ENCODE measurements around the gene VRK2. TPM values are rescaled to one million over a fixed set of nuclear protein-coding genes. Genes with fewer than 3 reads are reported as not detected.
"Not testable (repeated sequence)": the region's sequence is repeated elsewhere in the genome, so short reads cannot be mapped to it uniquely, and the experiment has no call there.

The VRK2 gene
- total RNA-seq, 2 donors from 2014 or later = 15.3 to 19.8 TPM

- no peak overlapping the region for H3K27ac Mint-ChIP-seq
- no peaks in the 10 kb centered on the region for H3K27me3 Mint-ChIP-seq
- H3K4me1 Mint-ChIP-seq = peaks cover 10% of the 10 kb centered on the region
Measured at GRCh38 chr2:58099096-58099769, 52.6 kb downstream of the VRK2 start.

DNA sequence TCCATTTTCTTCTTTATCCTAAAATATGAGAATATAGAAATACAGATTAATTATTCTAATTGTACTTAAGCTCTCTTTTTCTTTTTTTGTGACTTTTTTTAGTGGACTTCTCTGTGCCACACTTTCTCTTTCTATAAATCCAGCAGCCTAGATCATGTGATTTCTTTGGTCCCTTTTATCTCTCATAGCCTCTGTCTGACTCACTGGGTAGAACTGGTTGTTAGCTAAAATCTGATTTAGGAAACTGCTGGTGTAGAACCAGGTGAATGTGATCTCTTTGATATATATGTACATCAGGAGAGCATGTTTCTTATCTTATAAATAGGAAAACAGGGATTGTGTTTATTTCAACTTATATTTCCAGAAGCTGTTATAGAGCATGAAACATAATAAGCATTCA lies 54.9 kb downstream of the VRK2 start:
- no peaks in the 10 kb centered on the region for H3K9me3 ChIP-seq (ENCODE audit: control insufficient read depth, low read length, poor library complexity, severe bottlenecking)
- no peak for ATAC-seq
- no peak for DNase-seq
- Mint-ChIP-seq H3K4me3 (no peak overlapping the region), H3K36me3 (ENCODE audit: low read depth) (peaks cover 9% of the 10 kb centered on the region), H3K4me1 (peaks cover 10% of the 10 kb centered on the region), H3K27ac (peak overlapping the region; percentile 51), H3K27me3 (no peaks in the 10 kb centered on the region)

More at GRCh38 chr2:58099096-58099769, 52.6 kb downstream of the VRK2 start:
- ATAC-seq = no peak
- DNase-seq = no peak
- Mint-ChIP-seq H3K4me3 (no peak overlapping the region), H3K36me3 (ENCODE audit: low read depth) (peaks cover 9% of the 10 kb centered on the region)
- no peaks in the 10 kb centered on the region for H3K9me3 ChIP-seq (ENCODE audit: control insufficient read depth, low read length, poor library complexity, severe bottlenecking)

DNA sequence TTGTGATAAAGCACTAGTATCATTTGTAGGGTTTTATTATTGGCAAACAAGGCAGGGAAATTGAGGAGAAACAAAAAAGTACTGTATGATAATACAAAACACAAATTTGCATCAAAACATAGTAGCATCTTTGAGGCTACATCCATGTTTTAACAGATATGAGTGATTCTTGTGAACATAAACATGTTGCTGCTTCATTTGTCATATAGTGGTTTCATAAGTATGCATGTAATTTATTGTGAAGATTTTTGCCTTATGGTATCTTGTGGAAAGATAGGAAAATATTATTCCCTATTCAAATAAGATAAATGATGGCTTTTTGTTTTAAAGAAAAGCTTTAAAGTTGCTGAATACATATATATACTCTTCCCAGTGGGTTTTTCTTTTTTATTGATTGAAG lies 60.3 kb downstream of the VRK2 start:
- Mint-ChIP-seq H3K27ac (no peak overlapping the region), H3K36me3 (ENCODE audit: low read depth) (peaks cover 9% of the 10 kb centered on the region), H3K4me1 (peaks cover 8% of the 10 kb centered on the region), H3K4me3 (no peak overlapping the region), H3K27me3 (no peaks in the 10 kb centered on the region)
- no peak for ATAC-seq
- no peaks in the 10 kb centered on the region for H3K9me3 ChIP-seq (ENCODE audit: control insufficient read depth, low read length, poor library complexity, severe bottlenecking)
- DNase-seq = no peak

DNA sequence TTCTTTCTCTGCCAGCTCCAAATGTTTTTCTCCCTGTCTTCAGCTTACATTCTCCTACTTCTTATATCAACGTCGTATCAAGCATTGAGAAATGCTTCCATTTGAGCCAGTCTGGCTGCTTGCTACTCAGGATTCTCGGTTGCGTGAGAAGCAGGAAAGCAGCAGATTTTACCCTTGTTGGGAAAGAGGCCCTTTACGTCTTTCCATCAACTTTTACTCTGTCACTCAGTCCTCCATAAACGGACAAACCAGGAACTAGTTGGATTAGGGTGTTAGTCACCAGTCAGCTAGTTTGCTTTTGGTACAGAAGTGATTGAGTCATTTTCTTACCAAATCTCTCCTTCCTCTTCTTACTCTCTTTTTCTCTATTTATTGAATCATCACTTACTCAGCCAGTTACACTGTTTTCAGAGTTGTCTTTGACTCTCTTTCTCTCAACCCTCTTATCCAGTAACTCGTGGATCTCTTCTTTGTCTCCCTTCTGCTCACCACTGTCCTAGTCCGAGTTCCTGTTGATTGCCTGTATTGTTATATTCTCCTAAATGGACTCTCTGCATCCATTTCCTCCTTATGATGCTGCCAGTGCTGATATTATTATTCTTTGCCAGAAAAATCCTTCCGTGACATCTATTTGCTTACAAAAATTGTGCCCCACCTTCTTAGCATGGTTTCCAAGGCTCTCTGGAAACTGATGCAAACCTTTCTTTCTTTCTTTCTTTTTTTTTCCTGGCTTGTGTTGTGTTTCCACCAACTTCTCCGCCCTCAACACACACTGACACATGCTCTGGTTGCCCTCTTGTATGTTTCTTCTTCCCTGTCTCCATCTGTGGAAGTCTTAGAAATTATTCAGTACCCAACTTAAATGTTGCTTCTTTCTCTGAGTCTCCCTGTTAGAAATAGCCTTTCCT lies 61.5 kb downstream of the VRK2 start:
- no peak overlapping the region for H3K4me3 Mint-ChIP-seq
- DNase-seq = no peak
- H3K36me3 Mint-ChIP-seq (ENCODE audit: low read depth) = peaks cover 7% of the 10 kb centered on the region
- H3K27ac Mint-ChIP-seq = no peak overlapping the region
- peak; percentile 39 for ATAC-seq
- H3K9me3 ChIP-seq (ENCODE audit: control insufficient read depth, low read length, poor library complexity, severe bottlenecking) = no peaks in the 10 kb centered on the region
- no peaks in the 10 kb centered on the region for H3K27me3 Mint-ChIP-seq
- H3K4me1 Mint-ChIP-seq = peaks cover 10% of the 10 kb centered on the region

GRCh38 chr2:58109481-58109880 lies 62.9 kb downstream of the VRK2 start:
- Mint-ChIP-seq H3K27me3 (no peaks in the 10 kb centered on the region), H3K27ac (no peak overlapping the region), H3K4me1 (peaks cover 8% of the 10 kb centered on the region), H3K4me3 (no peak overlapping the region), H3K36me3 (ENCODE audit: low read depth) (peaks cover 5% of the 10 kb centered on the region)
- no peak for ATAC-seq
- DNase-seq = no peak
- H3K9me3 ChIP-seq (ENCODE audit: control insufficient read depth, low read length, poor library complexity, severe bottlenecking) = no peaks in the 10 kb centered on the region

DNA sequence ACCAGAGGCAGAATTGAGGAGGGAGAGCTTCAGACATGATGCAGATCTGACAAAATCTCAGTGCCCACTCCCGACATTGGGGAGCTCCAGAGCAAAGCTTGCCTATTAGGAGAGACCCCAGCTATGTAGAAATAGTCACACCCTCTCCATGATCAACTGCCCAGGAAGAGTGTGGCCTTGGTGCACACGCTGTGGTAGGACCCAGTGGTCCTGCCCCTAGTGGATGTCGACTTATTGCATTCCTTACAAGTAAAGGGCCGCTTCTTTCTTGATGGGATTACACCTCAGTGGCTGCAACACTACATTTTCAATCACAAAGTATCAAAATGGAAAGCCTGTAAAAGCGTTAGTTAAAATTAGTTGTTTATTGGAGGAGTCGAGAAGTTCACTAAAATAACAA lies 64.2 kb downstream of the VRK2 start:
- H3K4me1 Mint-ChIP-seq = peaks cover 12% of the 10 kb centered on the region
- peaks cover 5% of the 10 kb centered on the region for H3K36me3 Mint-ChIP-seq (ENCODE audit: low read depth)
- no peak overlapping the region for H3K4me3 Mint-ChIP-seq
- no peak for ATAC-seq
- no peak overlapping the region for H3K27ac Mint-ChIP-seq
- no peaks in the 10 kb centered on the region for H3K27me3 Mint-ChIP-seq
- no peaks in the 10 kb centered on the region for H3K9me3 ChIP-seq (ENCODE audit: control insufficient read depth, low read length, poor library complexity, severe bottlenecking)
- DNase-seq = no peak

DNA sequence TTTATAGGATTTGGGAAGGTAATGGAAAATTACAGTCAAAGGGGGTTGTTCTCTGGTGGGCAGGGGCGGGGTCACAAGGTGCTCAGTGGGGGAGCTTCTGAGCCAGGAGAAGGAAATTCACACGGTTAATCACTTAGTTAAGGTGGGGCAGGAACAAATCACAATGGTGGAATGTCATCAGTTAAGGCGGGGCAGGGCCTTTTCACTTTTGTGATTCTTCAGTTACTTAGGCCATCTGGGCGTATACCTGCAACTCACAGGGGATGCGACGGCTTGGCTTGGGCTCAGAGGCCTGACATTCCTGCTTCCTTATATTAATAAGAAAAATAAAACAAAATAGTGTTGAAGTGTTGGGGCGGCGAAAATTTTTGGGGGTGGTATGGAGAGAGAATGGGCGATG lies 67.0 kb downstream of the VRK2 start:
- peaks cover 11% of the 10 kb centered on the region for H3K4me1 Mint-ChIP-seq
- H3K27me3 Mint-ChIP-seq; H3K27ac Mint-ChIP-seq; H3K36me3 Mint-ChIP-seq (ENCODE audit: low read depth); H3K9me3 ChIP-seq (ENCODE audit: control insufficient read depth, low read length, poor library complexity, severe bottlenecking); ATAC-seq; DNase-seq; H3K4me3 Mint-ChIP-seq: not testable (repeated sequence)

- no peak for ATAC-seq
- peaks cover 10% of the 10 kb centered on the region for H3K36me3 Mint-ChIP-seq (ENCODE audit: low read depth)
- H3K27ac Mint-ChIP-seq = no peak overlapping the region
- H3K27me3 Mint-ChIP-seq = no peaks in the 10 kb centered on the region
- no peaks in the 10 kb centered on the region for H3K9me3 ChIP-seq (ENCODE audit: control insufficient read depth, low read length, poor library complexity, severe bottlenecking)
- H3K4me1 Mint-ChIP-seq = peaks cover 7% of the 10 kb centered on the region
- no peak for DNase-seq
- no peak overlapping the region for H3K4me3 Mint-ChIP-seq
Measured at GRCh38 chr2:58120626-58121229, 74.1 kb downstream of the VRK2 start.

DNA sequence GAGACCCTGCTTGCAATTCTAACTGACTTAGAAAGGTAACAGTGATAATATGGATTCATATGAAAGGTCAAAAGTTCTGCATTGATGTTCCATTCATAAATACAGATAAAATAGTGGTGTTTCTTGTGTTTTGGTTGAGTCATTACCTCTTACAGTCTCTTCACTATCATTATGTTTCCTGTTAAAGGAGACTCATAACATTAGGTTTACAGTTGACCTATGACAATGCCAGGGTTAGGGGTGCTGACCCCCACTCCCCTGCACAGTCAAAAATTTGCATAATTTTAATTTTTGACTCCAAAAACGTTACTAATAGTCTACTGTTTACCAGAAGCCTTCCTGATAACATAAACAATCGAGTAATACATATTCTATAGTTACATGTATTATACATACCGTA lies 75.4 kb downstream of the VRK2 start:
- Mint-ChIP-seq H3K4me3 (no peak overlapping the region), H3K27ac (no peak overlapping the region), H3K4me1 (peaks cover 6% of the 10 kb centered on the region), H3K36me3 (ENCODE audit: low read depth) (peaks cover 10% of the 10 kb centered on the region), H3K27me3 (no peaks in the 10 kb centered on the region)
- no peak for DNase-seq
- no peak for ATAC-seq
- no peaks in the 10 kb centered on the region for H3K9me3 ChIP-seq (ENCODE audit: control insufficient read depth, low read length, poor library complexity, severe bottlenecking)

- ATAC-seq = no peak
- no peaks in the 10 kb centered on the region for H3K27me3 Mint-ChIP-seq
Measured at GRCh38 chr2:58122540-58122939, 75.9 kb downstream of the VRK2 start.

DNA sequence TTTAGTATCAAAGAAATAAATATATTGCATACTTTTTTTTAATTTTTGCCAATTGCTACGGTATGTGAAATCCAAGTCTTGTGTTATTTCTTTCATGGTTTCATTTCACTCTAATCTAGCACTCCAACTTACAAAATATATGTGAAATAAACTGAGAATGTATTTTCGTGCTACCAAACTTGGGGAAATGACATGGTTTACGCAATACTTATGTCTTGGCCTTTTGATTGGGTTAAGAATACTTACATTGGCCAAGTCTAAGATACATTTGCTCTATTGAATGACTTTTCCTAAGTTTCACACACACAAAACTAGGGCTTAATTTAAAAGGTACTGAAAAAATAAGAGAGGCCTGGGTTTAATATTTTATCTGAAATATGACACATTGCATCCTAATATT lies 80.5 kb downstream of the VRK2 start:
- Mint-ChIP-seq H3K27me3 (no peaks in the 10 kb centered on the region), H3K36me3 (ENCODE audit: low read depth) (peaks cover 3% of the 10 kb centered on the region), H3K4me3 (no peak overlapping the region), H3K27ac (no peak overlapping the region), H3K4me1 (no peaks in the 10 kb centered on the region)
- DNase-seq = no peak
- ATAC-seq = no peak
- no peaks in the 10 kb centered on the region for H3K9me3 ChIP-seq (ENCODE audit: control insufficient read depth, low read length, poor library complexity, severe bottlenecking)

More at GRCh38 chr2:58122540-58122939, 75.9 kb downstream of the VRK2 start:
- Mint-ChIP-seq H3K36me3 (ENCODE audit: low read depth) (peaks cover 9% of the 10 kb centered on the region), H3K4me3 (no peak overlapping the region), H3K27ac (no peak overlapping the region), H3K4me1 (peaks cover 4% of the 10 kb centered on the region)
- H3K9me3 ChIP-seq (ENCODE audit: control insufficient read depth, low read length, poor library complexity, severe bottlenecking) = no peaks in the 10 kb centered on the region
- no peak for DNase-seq

DNA sequence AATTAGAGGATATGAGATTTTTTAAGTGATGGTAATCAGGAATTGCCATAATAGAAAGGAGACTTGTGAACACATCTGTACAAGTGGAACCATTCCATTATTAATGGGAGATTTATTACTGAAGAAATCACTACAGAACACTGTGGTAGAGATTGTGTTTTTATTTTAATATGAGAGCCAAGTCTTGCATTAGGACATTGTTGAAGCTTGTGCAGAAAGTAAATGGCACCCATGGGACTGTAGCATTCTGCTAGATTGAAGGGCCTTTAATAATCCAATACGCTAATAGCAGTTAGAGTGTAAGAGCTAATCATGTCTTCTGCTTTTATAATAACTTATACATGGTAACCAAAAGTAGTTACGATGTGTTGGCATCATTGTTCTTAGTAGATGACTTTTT lies 83.6 kb downstream of the VRK2 start:
- H3K36me3 Mint-ChIP-seq (ENCODE audit: low read depth) = peaks cover 3% of the 10 kb centered on the region
- H3K27ac Mint-ChIP-seq = peak overlapping the region; percentile 37
- no peaks in the 10 kb centered on the region for H3K9me3 ChIP-seq (ENCODE audit: control insufficient read depth, low read length, poor library complexity, severe bottlenecking)
- no peaks in the 10 kb centered on the region for H3K4me1 Mint-ChIP-seq
- no peak overlapping the region for H3K4me3 Mint-ChIP-seq
- DNase-seq = no peak
- ATAC-seq = no peak
- H3K27me3 Mint-ChIP-seq = no peaks in the 10 kb centered on the region

DNA sequence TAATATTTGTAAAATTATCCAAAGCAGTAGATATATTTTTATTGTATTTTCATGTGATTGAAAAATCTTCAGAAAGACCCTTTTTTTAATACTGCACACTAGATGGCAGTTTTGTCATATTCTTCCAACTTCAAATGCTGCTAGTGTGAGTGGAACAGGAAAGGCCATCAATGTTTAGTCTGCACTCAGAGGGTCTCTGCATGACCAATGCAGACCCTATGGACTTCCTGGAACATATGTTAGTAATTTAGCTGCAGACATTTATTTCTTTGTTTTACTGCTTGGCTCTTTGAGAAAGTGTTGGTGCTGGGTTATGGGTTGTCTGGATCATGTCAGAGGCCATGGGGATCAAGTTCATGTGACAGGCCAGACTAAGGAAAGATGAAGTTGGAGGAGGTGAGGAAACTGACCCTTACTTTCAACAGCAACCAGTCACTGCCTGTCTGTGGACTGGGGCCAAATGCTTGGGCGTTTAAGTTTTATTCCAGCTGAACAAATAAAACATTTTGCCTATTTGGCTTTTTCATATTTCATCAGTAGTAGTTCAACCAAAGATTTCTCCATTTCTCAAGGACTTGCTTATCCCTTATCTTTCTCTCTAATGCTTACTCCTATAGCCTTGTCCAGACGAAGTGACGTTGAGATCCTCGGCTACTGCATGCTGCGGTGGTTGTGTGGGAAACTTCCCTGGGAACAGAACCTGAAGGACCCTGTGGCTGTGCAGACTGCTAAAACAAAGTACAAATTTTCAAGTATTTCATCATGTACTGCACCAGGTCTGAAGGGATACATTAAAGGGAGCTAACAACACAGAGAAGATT lies 84.8 kb downstream of the VRK2 start:
- Mint-ChIP-seq H3K36me3 (ENCODE audit: low read depth) (peaks cover 3% of the 10 kb centered on the region), H3K4me3 (no peak overlapping the region), H3K27ac (no peak overlapping the region), H3K27me3 (no peaks in the 10 kb centered on the region), H3K4me1 (no peaks in the 10 kb centered on the region)
- no peak for ATAC-seq
- no peaks in the 10 kb centered on the region for H3K9me3 ChIP-seq (ENCODE audit: control insufficient read depth, low read length, poor library complexity, severe bottlenecking)
- no peak for DNase-seq
